ENCODE data around the gene OR8H3.
"Not testable (repeated sequence)": the region's sequence is repeated elsewhere in the genome, so short reads cannot be mapped to it uniquely, and the experiment has no call there.

The OR8H3 gene

DNA sequence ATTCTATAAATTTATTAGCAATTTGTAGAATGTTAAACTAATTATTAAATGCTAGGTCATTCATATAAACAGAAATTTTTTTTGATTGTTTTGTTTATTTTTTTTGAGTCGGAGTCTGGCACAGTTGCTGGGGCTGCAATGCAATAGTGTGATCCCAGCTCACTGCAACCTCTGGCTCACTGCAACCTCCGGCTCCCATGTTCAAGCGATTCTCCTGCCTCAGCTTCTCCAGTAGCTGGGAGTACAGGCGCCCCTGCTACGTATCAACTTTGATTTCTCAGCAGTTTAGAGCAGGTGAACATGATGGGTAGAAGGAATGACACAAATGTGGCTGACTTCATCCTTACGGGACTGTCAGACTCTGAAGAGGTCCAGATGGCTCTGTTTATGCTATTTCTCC, at the start of gene OR8H3:
Gene OR8H3, plus strand, starts transcription at position 301 of the 400 bp plus-strand sequence. Its CDS starts 0 bp downstream, at position 301.
- DNase-seq: no peak

- peak in 1 of 3 experiments; percentile 12 for DNase-seq
These were observed 32.5 kb upstream of the OR8H3 start for GRCh38 chr11:56089697-56090096.

GRCh38 chr11:56093008-56093407, 29.2 kb upstream of the OR8H3 start, which contains the start of gene OR8I2:
TSS of gene OR8I2 (plus strand) at chr11:56093308. CDS start at chr11:56093308, 0 bp downstream.
- no peak for DNase-seq

- no peak for DNase-seq
These were observed 18.9 kb upstream of the OR8H3 start, which contains the start of gene OR8H2 for GRCh38 chr11:56103210-56103737. TSS of gene OR8H2 (plus strand) at chr11:56103687. CDS start at chr11:56105043, 1,356 bp downstream.

- DNase-seq: no peak
These were observed 18.0 kb downstream of the OR8H3 start, which contains the start of gene OR8J3 for GRCh38 chr11:56140151-56140661. TSS of gene OR8J3 (minus strand) at chr11:56140201. CDS start at chr11:56137718, 2,483 bp downstream.

GRCh38 chr11:56143681-56144080, 21.5 kb downstream of the OR8H3 start:
- DNase-seq: not testable (repeated sequence)

DNA sequence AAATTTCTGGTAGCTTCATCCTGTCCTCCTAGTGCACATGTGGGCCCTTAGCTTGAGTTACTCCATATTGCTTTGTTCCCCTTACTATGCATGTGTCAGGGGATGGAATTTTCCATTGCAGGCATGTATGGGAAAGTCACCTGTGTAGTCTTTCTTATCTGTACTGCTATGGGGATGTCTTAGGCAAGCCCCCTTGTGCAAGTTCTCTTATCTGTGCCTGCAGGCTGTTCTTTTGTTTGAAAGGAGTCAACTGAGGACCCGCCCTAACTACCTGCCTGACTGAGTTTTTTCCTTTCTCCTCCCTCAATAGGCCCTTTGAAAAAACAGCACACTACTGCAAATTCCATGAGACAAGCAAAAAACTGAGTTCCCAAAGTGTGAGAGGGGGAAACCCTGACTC, 29.2 kb downstream of the OR8H3 start:
- no peak for DNase-seq

- no peak for DNase-seq
These were observed 30.2 kb downstream of the OR8H3 start for GRCh38 chr11:56152333-56152732.

DNA sequence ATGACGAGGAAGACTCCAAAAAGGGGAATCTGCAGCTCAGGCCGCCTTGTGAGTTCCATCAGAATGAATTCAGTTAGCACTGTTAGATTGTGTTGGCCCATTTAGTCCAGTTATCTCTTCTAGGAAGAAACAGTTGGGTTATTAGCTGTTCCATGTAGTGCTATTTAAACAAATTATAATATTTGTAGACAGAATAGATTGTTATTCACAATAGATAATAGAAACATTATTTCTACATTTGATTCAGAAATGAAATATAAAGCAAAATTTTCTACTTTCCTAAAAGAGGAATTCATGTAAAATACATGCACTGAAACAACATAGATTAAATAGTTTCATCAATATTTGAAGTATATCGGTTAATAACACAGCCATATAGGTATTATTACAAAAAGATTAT, 38.0 kb downstream of the OR8H3 start, which contains the start of gene OR8K5:
Gene OR8K5, minus strand, starts transcription at position 101 of the 400 bp plus-strand sequence. Its CDS starts 0 bp downstream, at position 101.
- no peak for DNase-seq

DNA sequence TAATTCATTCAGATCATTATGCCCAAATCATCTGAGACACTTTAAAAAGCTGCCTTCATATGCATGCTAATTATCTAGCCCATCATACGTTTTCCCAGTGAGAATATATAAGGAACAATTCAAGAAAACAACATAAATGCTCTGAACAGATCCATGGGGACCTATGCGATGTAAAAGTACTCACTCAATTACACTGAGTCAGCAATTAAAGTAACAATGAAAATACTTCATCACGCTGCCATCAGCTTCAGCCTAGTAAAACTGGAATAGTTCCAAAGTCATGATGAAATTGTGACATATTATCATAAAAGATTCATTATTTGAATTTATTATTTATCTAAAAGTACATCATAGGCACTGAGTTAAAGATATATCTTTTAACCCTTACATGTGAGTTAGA, 41.6 kb downstream of the OR8H3 start:
- no peak for DNase-seq

DNA sequence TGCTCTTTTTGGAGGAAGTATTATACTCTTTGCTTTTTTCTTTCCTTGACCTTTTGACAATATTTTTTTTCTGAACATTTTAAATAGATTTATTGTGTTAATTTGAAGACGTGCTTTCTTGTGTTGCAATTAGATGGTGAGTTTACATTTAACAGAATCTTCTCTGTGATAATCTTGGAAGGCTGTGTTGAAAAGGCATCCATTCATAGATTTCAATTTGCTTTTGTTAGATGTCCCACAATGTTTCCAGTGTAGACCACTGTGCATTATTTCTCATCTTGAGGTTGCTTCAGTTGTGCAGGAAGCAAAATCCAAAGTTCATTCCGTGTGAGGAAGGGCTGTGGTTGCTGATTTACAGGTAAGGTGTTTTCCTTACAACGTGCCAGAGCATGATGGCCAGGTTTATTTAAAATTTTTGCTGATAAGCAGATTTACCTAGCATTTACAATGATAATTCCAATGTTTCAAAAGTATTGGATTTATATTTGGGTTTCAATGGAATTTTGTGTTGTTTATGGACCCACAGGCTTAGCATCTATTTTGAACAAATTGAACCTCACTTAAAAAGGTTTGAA, 50.2 kb downstream of the OR8H3 start:
- no peak for DNase-seq

Data from NCI-H1417 (cell line).